ENCODE measurements around the gene SIVA1.
"Not testable (repeated sequence)": the region's sequence is repeated elsewhere in the genome, so short reads cannot be mapped to it uniquely, and the experiment has no call there.

SIVA1 gene

GRCh38 chr14:104719343-104719742 is 33.6 kb upstream of the SIVA1 start:
- no peak for DNase-seq (ENCODE audit: low read depth in 2 of 2)

DNA sequence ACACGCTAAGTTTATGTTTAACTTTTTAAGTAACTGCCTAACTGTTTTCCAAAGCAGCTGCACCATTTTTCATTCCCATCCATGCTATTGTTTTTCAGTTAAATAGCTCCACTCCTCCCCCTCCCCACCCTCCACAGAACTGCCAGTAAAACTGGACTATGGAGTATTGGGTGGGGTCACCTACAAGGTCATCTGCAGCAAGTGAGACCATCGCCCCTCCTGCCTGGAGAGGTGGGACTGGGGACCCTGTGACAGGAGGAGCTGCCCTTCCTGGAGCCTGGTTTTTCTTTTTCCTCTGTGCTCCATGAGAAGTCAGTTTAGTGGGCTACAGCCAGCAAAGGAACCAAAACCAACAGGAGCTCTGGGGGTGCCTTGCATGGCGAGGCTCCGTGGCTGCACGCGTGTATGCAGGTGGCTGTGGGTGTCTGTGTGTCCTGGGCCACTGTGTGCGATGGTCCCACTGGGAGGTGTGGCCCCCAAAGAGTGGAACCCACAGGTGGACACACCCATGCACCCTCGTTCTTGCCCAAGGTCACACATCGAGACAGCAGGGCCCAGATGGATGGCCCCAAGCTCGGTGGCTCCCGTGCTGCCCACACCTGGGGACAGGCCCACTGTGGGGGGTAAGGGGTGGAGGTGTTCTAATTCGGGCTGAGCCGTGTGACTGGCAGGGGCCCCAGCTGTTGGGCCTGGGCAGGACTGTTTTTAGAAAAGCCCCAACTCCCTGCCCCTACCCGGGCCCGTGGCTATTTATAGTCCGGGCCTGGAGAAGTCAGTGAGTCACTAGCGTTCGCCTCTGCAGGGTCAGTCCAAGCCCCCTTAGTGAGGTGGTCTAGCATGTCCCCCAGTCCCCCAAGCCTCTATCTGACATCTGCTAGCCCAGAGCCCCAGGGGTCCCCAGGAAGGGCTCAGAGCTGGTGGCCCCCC is 31.2 kb upstream of the SIVA1 start:
- DNase-seq (ENCODE audit: low read depth in 2 of 2), result no peak

- no peak for DNase-seq (ENCODE audit: low read depth in 2 of 2)
These were observed 29.9 kb upstream of the SIVA1 start for GRCh38 chr14:104722938-104723650.

DNA sequence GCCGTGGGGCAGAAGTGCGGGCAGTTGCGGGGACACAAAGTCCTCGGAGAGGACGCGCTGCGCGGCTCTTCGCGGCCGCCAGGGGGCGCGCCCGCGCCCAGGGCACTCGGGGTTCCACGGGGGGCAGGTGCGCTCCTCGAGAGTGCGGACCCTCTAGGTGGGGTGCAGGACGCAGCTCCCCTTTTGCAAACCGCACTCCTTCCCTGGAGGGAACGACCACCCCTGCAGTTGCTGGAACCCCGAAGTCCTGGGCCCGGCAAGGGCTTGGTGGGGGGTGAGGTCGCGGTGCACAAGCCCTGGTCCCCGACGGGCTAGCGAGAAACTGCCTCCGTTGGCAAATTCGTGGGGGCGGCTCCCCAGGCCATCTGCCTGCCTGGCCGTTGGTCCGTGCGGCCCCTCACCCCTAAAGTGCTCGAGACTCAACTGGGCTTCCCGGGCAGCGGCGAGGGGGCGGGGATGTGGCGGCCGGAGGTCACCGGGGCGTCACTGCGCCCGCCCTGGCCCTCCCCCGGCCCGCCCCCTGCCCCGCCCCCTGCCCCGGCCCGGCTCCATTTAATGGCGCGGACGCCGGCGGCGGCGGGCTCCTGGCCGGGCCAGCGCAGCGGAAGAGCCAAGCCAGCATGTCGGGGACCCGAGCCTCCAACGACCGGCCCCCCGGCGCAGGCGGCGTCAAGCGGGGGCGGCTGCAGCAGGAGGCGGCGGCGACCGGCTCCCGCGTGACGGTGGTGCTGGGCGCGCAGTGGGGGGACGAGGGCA is 29.1 kb upstream of the SIVA1 start, which contains the start of gene ADSS1:
Gene ADSS1, plus strand, starts transcription at position 579 of the 756 bp plus-strand sequence. Its CDS starts 42 bp downstream, at position 621.
- peak in 1 of 2 donors; percentile 25 for DNase-seq (ENCODE audit: low read depth in 2 of 2)

DNA sequence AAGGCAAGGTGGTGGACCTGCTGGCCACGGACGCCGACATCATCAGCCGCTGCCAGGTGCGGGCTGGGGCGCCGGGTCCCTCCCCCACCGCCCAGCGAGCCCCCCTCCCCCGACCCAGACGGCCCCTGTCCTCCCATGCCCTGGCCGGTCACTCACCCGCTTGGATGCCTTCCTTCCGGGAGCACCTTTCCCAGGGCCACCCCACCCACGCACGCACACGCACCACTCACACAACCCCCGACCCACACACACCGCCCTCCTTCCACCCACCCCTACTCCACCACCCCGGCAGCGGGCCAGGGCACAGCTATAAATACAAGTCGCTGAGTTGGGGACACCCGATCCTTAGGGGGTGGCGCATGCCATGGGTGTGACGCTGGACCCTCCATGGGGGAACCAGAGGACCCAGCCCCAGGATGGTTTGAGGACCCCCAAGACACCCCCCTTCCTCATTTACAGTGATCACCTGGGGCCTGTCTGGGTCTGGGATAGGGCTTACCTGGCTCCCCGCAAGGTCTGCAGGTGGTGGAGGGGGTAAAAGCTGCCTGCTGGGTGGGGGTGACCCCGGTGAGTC is 28.5 kb upstream of the SIVA1 start:
- DNase-seq (ENCODE audit: low read depth in 2 of 2), result no peak

GRCh38 chr14:104724981-104725771 is 27.8 kb upstream of the SIVA1 start:
- no peak for DNase-seq (ENCODE audit: low read depth in 2 of 2)

DNA sequence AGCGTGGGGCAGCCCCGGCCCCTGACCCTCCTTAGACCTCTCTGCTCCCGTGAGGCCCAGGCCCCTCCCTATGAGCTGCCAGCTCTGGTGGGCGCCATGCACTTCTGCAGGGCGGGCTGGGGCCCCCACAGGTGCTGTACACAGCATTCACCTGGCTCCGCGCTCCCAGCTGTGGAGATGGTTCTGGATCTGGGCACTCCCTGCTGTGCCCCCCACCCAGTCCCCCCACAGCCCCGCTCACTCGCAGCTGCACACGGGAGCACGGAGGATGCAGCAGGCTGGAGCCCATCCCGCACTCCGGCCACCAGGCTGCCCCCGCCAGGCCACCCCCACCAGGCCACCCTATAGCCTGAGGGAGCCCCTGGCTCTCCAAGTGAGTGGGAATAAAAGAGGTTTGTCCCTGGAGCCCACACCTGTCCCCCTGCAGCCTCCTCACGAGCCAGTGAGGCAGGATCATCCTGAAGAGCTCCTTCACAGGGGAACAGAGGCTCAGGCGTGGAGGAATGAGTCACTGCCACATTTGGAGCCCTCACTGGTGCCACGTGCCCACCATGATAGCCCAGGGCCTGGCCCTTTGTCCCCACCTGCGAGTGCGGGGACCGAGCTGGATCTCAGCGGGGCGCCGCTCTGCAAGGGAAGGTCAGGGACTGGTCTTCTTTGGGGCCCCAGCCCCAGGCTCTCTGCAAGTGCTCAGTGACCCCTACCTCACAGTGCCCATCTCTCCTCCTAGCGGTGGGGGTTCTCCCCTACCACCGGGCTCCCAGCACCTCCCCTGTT is 27.0 kb upstream of the SIVA1 start:
- DNase-seq (ENCODE audit: low read depth in 2 of 2), result no peak

DNA sequence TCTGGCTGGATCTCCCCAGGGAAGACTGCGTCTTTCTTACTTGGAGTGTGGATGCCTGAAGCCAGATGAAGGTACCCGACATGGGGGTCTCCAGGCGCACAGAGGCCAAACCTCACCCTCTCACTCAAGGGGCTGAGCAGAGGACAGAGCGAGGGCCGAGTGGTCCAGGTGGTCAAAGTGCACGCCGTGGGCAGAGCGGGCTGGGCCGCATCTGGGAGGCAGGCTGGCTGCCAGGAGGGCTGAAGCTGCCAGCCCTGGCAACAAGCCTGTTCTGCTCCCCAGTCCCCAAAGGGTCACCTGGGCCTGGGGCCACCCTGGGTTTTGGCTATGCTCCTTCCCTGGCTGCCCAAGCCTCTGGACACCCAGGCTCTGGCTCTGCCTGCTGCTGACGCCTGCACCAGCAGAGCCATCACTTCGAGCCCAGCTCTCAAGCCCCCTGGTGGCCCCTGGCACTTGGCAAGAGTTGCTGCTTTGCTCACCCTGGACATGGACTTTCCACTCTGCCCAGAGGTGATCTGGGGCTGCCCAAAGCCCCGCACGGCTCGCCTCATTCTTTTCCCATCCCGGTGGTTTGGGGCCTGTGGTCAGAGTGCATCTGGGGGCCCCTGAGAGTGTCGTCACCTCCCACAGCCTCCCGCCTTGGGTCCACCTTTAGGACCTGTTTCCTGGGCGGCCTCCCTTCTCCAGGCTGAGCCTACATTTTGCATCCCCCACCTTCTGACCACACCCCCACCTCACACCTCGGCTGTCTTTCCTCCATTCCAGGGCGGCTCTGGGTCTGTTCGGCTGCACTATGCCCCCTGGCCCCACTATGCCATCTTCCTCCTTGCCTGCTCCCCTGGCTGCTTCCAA is 26.1 kb upstream of the SIVA1 start:
- no peak for DNase-seq (ENCODE audit: low read depth in 2 of 2)

- DNase-seq (ENCODE audit: low read depth in 2 of 2), result no peak
These were observed 24.3 kb upstream of the SIVA1 start for GRCh38 chr14:104728631-104729030.

GRCh38 chr14:104729176-104729834 is 23.6 kb upstream of the SIVA1 start:
- DNase-seq (ENCODE audit: low read depth in 2 of 2), result not testable (repeated sequence)

- DNase-seq (ENCODE audit: low read depth in 2 of 2), result no peak
These were observed 23.1 kb upstream of the SIVA1 start for GRCh38 chr14:104729835-104730181.

DNA sequence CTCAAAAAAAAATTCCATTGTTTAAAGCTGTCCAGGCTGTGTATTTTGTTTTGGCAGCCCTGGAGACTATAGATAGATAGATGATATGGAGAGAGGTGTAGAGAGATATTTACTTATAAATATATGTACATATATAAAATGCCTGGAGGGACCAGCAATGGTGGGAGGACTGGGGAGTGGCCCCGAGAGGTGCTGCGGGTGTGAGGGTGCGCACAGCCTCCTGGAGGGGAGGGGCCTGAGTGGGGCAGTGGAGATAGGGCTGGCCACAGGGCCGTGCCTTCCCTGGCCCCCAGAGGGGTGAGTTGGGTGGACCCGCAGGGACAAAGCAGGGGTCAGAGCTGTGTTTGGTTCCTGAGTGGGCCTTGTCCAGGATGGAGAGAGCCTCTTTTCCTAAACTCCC is 22.5 kb upstream of the SIVA1 start:
- no peak for DNase-seq (ENCODE audit: low read depth in 2 of 2)

GRCh38 chr14:104731320-104732294 is 21.3 kb upstream of the SIVA1 start:
- no peak for DNase-seq (ENCODE audit: low read depth in 2 of 2)

DNA sequence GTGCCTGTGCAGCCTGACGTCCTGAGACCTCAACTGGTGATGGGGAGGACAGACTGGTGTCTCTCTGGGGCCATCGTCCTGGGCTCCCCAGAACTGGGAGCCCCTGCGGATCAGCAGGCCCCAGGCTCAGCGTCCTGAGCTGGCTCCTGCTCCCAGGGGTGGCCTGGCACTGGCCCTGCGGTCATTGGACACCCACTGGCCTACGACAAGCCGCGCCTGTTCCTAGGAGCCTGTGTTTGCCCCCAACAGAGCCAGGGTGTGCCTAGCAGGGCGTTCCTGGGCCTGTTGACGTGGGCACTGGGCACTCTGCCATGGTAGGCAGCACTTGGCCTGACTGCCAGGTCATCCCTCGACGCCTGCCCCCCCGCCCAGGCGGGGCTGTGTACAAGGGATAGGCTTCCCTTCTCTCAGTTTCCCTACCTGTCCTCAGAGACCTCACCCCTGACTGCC is 20.6 kb upstream of the SIVA1 start:
- DNase-seq (ENCODE audit: low read depth in 2 of 2), result no peak

DNA sequence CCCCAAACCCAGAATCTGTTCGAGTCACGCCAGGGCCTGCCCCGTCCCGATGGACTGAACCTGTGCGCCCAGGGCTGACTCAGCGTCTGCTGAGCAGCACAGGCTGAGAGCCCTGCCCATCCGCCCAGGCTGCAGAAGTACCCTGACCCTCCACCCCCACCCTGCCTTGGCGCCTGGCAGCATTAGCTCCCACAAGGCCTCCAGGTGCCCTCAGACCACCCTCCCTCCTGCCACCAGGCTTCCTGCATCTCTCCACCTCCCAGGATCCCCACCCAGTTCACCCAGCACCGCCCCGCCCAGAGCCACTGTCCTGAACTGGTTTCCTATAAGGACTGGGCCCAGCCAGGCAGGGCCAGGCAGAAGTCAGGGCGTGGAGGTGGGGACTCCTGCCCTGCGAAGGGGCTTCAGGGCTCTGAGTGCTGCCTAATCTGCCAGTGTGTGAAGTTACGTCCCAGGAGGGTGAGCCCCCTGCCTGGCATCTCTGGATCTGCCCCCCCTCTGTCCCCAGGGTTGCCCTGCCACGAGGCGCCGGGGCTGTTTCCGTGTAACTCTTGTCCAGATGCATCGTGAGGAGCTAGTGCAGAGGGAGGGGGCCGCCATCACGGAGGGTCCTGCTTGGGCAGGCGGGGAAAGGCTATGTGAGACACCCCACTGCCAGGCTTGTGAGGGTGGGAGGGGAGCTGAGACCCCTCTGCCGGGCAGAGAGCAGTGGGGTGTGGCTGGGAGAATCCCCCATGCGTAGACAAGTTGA is 19.8 kb upstream of the SIVA1 start:
- DNase-seq (ENCODE audit: low read depth in 2 of 2), result no peak

DNA sequence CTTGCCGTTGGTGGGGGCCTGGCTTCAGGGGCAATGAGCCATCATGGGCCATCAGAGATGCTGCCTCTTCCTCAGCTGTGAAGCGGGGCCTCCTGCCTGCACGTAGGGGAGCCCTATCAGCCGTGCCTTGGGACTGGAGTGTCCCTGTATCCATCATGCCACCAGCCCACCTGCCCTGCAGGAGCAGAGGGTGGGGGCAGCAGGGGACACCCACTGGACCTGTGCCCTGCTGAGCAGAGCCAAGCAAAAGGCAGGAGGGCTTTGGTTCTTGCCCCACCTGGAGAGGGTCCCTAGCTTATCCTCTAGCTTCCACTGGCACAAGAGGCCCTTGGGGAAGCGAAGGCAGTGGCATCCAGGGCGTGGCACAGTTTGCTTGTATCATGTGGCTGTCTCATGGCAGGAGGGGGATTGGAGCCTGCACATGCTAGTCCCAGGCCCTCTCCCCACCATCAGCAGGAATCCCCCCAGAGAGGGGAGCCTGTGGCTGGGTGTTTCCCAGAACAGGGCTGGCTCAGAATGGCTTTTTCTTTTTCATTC is 18.8 kb upstream of the SIVA1 start:
- DNase-seq (ENCODE audit: low read depth in 2 of 2), result no peak
